Esophagus squamous epithelium (tissue), 4 donors: ENCODE measurements around the gene PLA2G12A.

Experiments
- POLR2A ChIP-seq, 4 donors: fragments of 450-650 bp; IDR thresholded peaks; one replicate each; pipeline ENCODE4 v1.6.1; 2017; ENCODE audit warnings: antibody characterized with exemption in 4 of 4, mild to moderate bottlenecking in 4 of 4, moderate library complexity in 3 of 4
- TF ChIP-seq, protein P1 (sequence below), 6 experiments: fragments of 450-650 bp in 4 of 6; fragments of 200-600 bp in 2 of 6; sonication (generic) in 2 of 6; IDR thresholded peaks; one replicate each; pipeline ENCODE4 v1.5.1; 2016 to 2019; ENCODE audit warnings: antibody characterized with exemption in 6 of 6, mild to moderate bottlenecking in 4 of 6, moderate library complexity in 4 of 6

DNA sequence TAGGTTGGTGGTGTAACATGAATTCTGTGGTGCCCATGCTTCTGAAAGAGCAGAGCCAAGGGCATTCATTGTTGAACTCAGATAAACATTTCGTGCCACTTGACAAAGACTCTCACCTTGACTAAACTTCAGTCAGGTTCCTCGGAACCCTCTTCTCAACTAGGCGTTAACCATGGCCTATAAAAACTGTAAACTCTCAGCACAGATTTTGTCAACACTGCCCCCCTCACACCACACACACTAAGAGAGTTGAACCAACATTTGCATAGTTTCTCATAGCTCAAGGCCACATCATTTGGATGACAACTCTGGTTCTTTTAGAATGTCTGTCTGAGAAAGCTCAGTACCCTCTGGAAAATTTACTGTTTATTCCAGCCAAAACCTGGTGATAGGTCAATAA lies 54.7 kb downstream of the PLA2G12A start:
- TF ChIP-seq, protein P1, sequence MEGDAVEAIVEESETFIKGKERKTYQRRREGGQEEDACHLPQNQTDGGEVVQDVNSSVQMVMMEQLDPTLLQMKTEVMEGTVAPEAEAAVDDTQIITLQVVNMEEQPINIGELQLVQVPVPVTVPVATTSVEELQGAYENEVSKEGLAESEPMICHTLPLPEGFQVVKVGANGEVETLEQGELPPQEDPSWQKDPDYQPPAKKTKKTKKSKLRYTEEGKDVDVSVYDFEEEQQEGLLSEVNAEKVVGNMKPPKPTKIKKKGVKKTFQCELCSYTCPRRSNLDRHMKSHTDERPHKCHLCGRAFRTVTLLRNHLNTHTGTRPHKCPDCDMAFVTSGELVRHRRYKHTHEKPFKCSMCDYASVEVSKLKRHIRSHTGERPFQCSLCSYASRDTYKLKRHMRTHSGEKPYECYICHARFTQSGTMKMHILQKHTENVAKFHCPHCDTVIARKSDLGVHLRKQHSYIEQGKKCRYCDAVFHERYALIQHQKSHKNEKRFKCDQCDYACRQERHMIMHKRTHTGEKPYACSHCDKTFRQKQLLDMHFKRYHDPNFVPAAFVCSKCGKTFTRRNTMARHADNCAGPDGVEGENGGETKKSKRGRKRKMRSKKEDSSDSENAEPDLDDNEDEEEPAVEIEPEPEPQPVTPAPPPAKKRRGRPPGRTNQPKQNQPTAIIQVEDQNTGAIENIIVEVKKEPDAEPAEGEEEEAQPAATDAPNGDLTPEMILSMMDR (IDR thresholded peaks at IDR 0.05) = no peak
- no peak for TF ChIP-seq POLR2A (IDR thresholded peaks at IDR 0.05)
